Skin of body (tissue), 2 donors: ENCODE measurements around the gene SH3BP5. TPM values are rescaled to one million over a fixed set of nuclear protein-coding genes. Genes with fewer than 3 reads are reported as not detected.

Source experiments
- DNase-seq: peaks from one replicate; lab custom pipeline; 2025; lab: John Stamatoyannopoulos, UW
- total RNA-seq: library from RNA; depleted of rRNA; stranded (reverse); fragments of >200 nt; gene quantifications from one replicate; pipeline ENCODE4 v1.2.3, GENCODE V29; 2014

Gene SH3BP5
- total RNA-seq, 1 donor from 2014 or later, result 44.2 TPM

- DNase-seq, result no peak
These were observed 15.3 kb upstream of the SH3BP5 start for GRCh38 chr3:15347737-15348110.

GRCh38 chr3:15347063-15347736, 14.8 kb upstream of the SH3BP5 start:
- no peak for DNase-seq

GRCh38 chr3:15346516-15346915, 14.1 kb upstream of the SH3BP5 start:
- no peak for DNase-seq

DNA sequence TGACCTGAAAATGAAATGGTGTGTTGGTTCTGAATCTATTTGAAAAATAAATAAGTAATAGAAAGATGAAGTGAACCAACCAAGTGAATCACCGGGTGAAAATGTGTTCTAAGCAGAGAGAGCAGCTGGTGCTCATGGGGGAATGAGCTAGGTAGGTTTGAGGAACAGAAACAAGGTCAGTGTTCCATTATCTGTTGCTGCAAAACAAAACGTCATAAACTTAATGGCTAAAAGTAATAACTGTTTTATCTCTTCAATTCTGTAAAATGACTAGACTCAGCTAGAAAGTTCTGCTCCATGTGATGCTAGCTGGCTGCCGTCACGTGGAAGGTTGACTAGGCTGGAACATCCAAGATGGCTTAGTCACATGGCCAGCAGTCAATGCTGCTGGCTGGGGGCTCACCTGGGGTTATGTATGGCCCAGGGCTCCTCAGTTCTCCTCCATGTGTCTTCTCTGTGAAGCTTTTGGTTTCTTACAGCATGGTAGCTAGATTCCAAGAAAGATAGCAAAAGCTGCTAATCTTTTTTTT, 13.3 kb upstream of the SH3BP5 start:
- DNase-seq, result no peak

DNA sequence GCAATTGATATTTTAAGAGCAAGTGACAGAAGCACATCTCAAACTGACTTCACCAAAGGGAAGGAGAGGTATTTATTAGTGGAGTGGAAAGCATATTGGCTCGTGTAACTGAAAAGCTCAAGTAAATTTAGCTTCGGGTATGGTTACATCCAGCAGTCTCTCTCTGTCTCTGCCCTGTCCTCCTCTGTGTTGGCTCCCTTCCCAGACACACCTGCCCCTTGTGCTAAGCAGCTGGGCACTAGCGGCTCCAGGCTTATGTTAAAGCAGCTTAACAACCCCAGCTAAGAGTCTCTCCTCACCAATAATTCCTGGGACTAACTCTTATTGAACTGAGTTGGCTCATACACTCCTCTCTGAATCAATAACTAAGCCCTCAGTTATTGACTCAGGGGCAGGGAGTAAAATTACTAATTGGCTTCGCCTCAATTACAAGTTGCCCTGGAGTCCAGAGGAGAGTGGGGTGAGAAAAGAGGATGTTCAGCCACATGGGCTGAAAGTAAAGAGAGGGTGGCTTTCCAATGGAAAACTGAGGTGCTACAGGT, 12.8 kb upstream of the SH3BP5 start:
- no peak for DNase-seq

DNA sequence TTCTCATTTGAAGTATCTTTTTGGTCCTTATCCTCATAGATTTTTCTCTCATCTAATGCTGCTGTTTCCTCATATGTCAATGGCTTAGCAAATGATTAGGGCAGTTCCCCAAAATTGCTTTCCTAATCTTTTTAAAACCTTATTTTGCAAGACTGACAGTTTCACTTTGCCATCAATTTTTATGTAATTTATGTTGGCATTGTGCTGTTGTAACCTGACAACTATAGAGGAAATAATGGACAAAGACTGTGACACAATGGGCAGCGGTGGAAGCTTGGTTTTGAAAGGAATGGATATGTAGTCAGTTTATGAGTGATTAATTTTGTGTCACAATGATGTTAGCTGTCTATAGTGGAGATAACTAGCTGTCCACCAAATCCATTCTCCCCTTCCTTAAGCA, 10.6 kb upstream of the SH3BP5 start:
- DNase-seq, result no peak

GRCh38 chr3:15342246-15342645, 9.9 kb upstream of the SH3BP5 start:
- no peak for DNase-seq

GRCh38 chr3:15341030-15341726, 8.8 kb upstream of the SH3BP5 start:
- no peak for DNase-seq

GRCh38 chr3:15339786-15340215, 7.4 kb upstream of the SH3BP5 start:
- no peak for DNase-seq

- no peak for DNase-seq
These were observed 6.6 kb upstream of the SH3BP5 start for GRCh38 chr3:15339001-15339400.

DNA sequence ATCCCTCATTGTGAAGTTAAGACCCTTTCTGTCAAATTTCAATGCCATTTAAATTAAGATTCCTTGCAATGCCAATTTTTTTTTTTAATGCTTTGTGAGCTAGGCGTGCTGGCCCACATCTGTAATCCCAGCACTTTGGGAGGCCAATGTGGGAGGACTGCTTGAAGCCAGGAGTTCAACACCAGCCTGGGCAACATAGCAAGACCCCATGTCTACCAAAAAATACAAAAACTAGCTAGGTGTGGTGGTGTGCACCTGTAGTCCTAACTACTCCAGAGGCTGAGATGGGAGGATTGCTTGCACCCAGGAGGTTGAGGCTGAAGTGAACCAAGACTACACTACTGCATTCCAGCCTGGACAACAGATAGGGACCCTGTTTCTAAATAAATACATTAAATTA, 5.6 kb upstream of the SH3BP5 start:
- DNase-seq, result no peak

GRCh38 chr3:15336057-15336456, 3.7 kb upstream of the SH3BP5 start:
- DNase-seq, result no peak

DNA sequence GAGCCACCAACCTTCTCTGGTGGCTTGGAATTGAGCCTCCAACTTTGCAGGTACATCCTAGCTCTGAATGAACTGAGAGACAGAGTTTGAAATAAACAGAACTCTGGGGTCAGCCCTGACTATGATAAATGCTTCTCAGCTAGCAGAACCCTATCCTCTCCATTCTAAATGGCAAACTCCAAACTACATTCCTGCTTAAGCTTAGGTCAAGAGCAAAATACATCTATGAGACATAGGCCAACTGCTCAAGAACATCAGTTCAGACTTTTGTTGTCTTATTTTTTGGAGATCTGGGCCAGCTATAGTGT, 1.5 kb upstream of the SH3BP5 start:
- DNase-seq, result no peak

DNA sequence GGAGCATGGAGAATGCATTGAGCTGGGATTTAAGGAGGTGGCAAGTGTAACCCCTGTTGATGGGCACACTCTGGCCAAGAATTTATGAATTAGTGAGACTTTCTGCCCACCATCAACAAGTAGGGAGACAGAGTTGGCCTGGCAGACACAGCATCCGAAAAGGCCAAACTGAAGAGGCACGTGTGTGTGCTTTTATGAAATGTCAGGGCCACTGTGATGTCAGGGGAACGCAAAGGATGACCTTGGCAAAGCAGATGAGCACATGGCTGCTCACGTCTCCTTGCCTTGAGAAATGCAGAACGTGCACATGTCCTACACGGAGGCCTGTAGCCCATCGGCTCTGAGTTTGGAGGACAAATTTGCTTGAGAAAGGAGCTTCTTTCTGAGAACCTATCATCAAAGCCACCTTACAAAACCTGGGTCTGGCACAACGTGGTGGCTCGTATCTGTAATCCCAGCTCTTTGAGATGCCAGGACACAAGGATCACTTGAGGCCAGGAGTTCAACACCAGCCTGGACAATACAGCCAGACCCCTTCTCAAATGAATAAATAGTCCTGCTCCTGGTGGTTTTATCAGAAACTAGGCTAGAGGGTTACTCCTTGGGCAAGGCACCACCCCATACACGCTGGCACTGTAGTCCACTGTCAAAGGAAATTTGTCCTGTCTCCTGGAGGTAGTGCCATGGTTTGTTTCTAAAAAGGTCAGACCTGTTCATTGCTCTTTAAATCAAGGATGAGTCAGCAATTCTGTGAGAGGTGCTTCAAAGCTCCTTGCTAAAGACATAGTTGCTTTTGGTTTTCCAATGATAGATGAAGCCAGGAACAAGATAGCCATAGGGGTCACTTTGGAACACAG, 941 bp upstream of the SH3BP5 start:
- no peak for DNase-seq

- DNase-seq, result no peak
These were observed 581 bp downstream of the SH3BP5 start for GRCh38 chr3:15331606-15332404.

- DNase-seq, result peak; percentile 41
These were observed 1.2 kb downstream of the SH3BP5 start for GRCh38 chr3:15331072-15331605.

DNA sequence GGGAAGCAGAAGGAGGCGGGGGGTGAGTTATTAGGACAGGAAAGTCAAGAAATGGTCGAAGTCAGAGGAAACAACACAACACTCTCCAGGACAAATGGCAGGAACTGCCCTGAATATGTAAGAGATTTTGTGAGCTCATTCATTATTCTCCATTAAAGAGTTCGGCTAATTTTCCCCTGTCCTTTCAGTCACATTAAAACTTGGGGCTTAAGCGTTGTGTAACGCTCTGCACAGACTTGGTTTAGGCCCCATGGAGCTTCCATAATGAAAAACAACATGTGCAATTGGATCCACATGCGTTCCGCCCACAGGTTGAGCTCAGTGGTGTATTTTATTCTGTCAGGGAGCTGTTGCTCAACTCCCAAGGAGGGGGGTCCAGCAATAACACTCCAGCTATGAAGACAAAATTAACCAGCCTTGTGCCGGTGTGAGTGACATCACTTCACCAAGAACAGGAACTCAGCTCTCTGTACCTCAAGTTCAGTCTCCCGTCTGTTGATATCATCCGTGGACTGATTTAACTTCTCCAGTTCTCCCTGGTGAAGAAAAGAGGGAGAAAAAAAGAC, 2.3 kb downstream of the SH3BP5 start:
- peak; percentile 96 for DNase-seq

GRCh38 chr3:15329046-15330005, 3.1 kb downstream of the SH3BP5 start:
- peak; percentile 74 for DNase-seq

- peak; percentile 13 for DNase-seq
These were observed 4.4 kb downstream of the SH3BP5 start for GRCh38 chr3:15327941-15328340.
